OCI-LY3 (cell line): Measurements from ENCODE around the gene GABRA4.

Experiments
- H2AFZ ChIP-seq: fragments of 200-600, 300-600 bp; shearing (Covaris generic); 2 replicates; pipeline ENCODE4 v1.6.0; 2014; ENCODE audit warnings: antibody characterized with exemption, low read depth, low read length
- H3K27ac ChIP-seq: fragments of 200-600, 300-600 bp; sonication (generic); 2 replicates; pipeline ENCODE4 v1.5.1; 2014; ENCODE audit warnings: mild to moderate bottlenecking, low read length, moderate library complexity, mixed read lengths
- H3K27me3 ChIP-seq: fragments of 200-600, 300-600 bp; sonication (generic); 2 replicates; pipeline ENCODE4 v1.6.1; 2014; ENCODE audit warnings: low read depth, low read length, mixed read lengths
- H3K36me3 ChIP-seq: fragments of 200-600, 300-600 bp; sonication (generic); replicated peaks from 2 replicates; pipeline ENCODE3; 2014; ENCODE audit warnings: low read depth, low read length, mixed read lengths
- H3K4me1 ChIP-seq: fragments of 300-600, 200-600 bp; sonication (generic); 2 replicates; pipeline ENCODE4 v1.6.1; 2014; ENCODE audit warnings: low read length, mixed read lengths
- H3K4me2 ChIP-seq: fragments of 200-600, 300-600 bp; sonication (generic); 2 replicates; pipeline ENCODE4 v1.6.1; 2014; ENCODE audit warnings: low read length, mixed read lengths
- H3K4me3 ChIP-seq: fragments of 300-600, 200-600 bp; sonication (generic); 2 replicates; pipeline ENCODE4 v1.5.1; 2014; ENCODE audit warnings: antibody characterized with exemption, mild to moderate bottlenecking, low read length, moderate library complexity
- H3K79me2 ChIP-seq: fragments of 300-600, 200-600 bp; shearing (Covaris generic); 2 replicates; pipeline ENCODE4 v1.6.1; 2014; ENCODE audit warnings: mild to moderate bottlenecking, low read length, mixed read lengths
- H3K9ac ChIP-seq: fragments of 300-600, 200-600 bp; shearing (Covaris generic); 2 replicates; pipeline ENCODE4 v1.6.0; 2014; ENCODE audit warnings: mild to moderate bottlenecking, low read length, moderate library complexity
- H3K9me3 ChIP-seq: fragments of 200-600, 300-600 bp; shearing (Covaris generic); 2 replicates; pipeline ENCODE4 v1.6.1; 2014; ENCODE audit warnings: low read length, mixed read lengths; ENCODE audit not compliant: insufficient read depth
- H4K20me1 ChIP-seq: fragments of 200-600, 300-600 bp; sonication (generic); 2 replicates; pipeline ENCODE4 v1.6.1; 2016; ENCODE audit warnings: low read length, mixed read lengths; ENCODE audit not compliant: insufficient read depth
- CTCF ChIP-seq: fragments of 200-600, 300-600 bp; sonication (generic); IDR thresholded peaks from 2 replicates; pipeline ENCODE4 v1.5.1; 2014; ENCODE audit warnings: antibody characterized with exemption, low read length, low read depth
- EZH2phosphoT487 ChIP-seq: fragments of 200-600 bp; shearing (Covaris generic); IDR thresholded peaks from 2 replicates; pipeline ENCODE4 v1.6.1; 2018; ENCODE audit warnings: antibody characterized with exemption, mixed run types, low read depth

Gene GABRA4

DNA sequence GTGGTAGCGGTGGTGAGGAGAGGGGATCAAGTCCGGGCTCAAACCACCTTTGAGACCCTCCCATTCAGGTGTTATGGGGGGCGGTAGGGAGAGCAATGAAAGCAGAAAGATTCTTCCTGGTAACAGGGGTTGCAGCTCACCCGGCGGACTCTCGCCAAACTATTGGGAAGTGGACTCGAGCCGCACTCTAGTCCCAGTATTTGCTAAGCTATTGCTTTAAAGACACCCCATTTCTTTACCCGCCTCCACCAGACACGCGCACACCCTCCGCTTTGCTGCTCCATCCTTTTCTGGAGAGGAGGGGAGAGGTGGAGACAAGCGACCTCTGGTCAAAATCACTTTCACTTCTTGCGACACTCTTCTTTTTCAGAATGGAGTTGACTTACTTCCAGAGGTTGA is 625 bp upstream of the GABRA4 start:
- Histone ChIP-seq H3K4me3 (no peak overlapping the region), H3K36me3 (no peaks in the 10 kb centered on the region)
- TF ChIP-seq EZH2phosphoT487: no peak
- TF ChIP-seq CTCF: no peak

DNA sequence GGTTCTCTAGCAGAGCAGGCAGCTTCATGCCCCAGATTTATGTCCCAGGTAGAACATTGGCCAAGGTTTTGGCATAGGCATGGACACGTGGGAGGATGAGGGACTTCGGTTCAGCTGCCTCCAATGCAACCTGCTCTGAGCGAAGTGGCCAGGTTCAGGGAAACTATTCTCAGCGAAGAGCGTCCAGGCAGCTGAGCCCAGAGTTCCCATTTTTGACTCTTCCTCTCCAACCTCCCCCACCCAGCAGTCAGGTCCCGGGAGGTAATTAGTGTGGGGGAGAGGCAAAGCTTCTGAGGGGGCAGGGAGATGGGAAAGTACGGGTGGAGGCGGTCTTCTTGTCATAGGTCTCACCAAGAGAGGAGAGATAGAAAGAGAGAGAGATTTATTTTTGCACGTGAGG is 1.0 kb downstream of the GABRA4 start:
- H3K4me2 ChIP-seq: no peak overlapping the region
- no peaks in the 10 kb centered on the region for H3K36me3 ChIP-seq
- H3K4me3 ChIP-seq: no peak overlapping the region
- TF ChIP-seq EZH2phosphoT487: no peak
- TF ChIP-seq CTCF: no peak
- H3K79me2 ChIP-seq: no peaks in the 10 kb centered on the region
- no peaks in the 10 kb centered on the region for H3K27me3 ChIP-seq
- no peaks in the 10 kb centered on the region for H4K20me1 ChIP-seq
- H3K27ac ChIP-seq: no peak overlapping the region
- H2AFZ ChIP-seq: no peak overlapping the region
- no peak overlapping the region for H3K9ac ChIP-seq
- H3K4me1 ChIP-seq: no peaks in the 10 kb centered on the region
- H3K9me3 ChIP-seq: no peaks in the 10 kb centered on the region

More for the DNA sequence above, 625 bp upstream of the GABRA4 start:
- H3K4me2 ChIP-seq: no peak overlapping the region
- no peaks in the 10 kb centered on the region for H3K79me2 ChIP-seq
- no peak overlapping the region for H3K27ac ChIP-seq
- no peaks in the 10 kb centered on the region for H3K9me3 ChIP-seq
- no peaks in the 10 kb centered on the region for H4K20me1 ChIP-seq
- no peak overlapping the region for H3K9ac ChIP-seq
- H3K4me1 ChIP-seq: no peaks in the 10 kb centered on the region
- H3K27me3 ChIP-seq: no peaks in the 10 kb centered on the region
- H2AFZ ChIP-seq: no peak overlapping the region

GRCh38 chr4:46986922-46987638 is 6.3 kb downstream of the GABRA4 start:
- Histone ChIP-seq H3K4me1 (no peaks in the 10 kb centered on the region), H3K4me3 (no peak overlapping the region), H3K27ac (no peak overlapping the region), H3K4me2 (no peak overlapping the region), H3K9me3 (no peaks in the 10 kb centered on the region), H4K20me1 (no peaks in the 10 kb centered on the region), H3K79me2 (no peaks in the 10 kb centered on the region), H3K36me3 (no peaks in the 10 kb centered on the region), H3K27me3 (no peaks in the 10 kb centered on the region), H2AFZ (no peak overlapping the region), H3K9ac (no peak overlapping the region)
- no peak for TF ChIP-seq EZH2phosphoT487
- TF ChIP-seq CTCF: no peak

- H3K9me3 ChIP-seq: no peaks in the 10 kb centered on the region
- H3K4me1 ChIP-seq: no peaks in the 10 kb centered on the region
- TF ChIP-seq EZH2phosphoT487 (no peak), CTCF (no peak)
- H3K36me3 ChIP-seq: no peaks in the 10 kb centered on the region
- no peaks in the 10 kb centered on the region for H4K20me1 ChIP-seq
- no peak overlapping the region for H2AFZ ChIP-seq
- H3K4me3 ChIP-seq: no peak overlapping the region
- H3K4me2 ChIP-seq: no peak overlapping the region
- H3K79me2 ChIP-seq: no peaks in the 10 kb centered on the region
- H3K27me3 ChIP-seq: no peaks in the 10 kb centered on the region
- H3K27ac ChIP-seq: no peak overlapping the region
- H3K9ac ChIP-seq: no peak overlapping the region
These were observed 8.6 kb downstream of the GABRA4 start for GRCh38 chr4:46984781-46985180.
